ENCODE measurements around the gene TCF20.

- TF ChIP-seq CTCF (IDR thresholded peaks at IDR 0.05), result no peak
- TF ChIP-seq EZH2 (IDR thresholded peaks at IDR 0.05; ENCODE audit: borderline replicate concordance, insufficient read depth, low read depth, low read length, poor library complexity, severe bottlenecking), result no peak
Measured at GRCh38 chr22:42303396-42304323, 33.2 kb upstream of the TCF20 start.

Measured in B cell (primary cell).